GM10847 (cell line): ENCODE measurements around the gene CAPN11.

Experiments
- POLR2A ChIP-seq: IDR thresholded peaks from 2 replicates; pipeline ENCODE4 v1.6.1; 2011; ENCODE audit not compliant: insufficient read length; ENCODE audit errors: extremely low read depth

CAPN11 gene

DNA sequence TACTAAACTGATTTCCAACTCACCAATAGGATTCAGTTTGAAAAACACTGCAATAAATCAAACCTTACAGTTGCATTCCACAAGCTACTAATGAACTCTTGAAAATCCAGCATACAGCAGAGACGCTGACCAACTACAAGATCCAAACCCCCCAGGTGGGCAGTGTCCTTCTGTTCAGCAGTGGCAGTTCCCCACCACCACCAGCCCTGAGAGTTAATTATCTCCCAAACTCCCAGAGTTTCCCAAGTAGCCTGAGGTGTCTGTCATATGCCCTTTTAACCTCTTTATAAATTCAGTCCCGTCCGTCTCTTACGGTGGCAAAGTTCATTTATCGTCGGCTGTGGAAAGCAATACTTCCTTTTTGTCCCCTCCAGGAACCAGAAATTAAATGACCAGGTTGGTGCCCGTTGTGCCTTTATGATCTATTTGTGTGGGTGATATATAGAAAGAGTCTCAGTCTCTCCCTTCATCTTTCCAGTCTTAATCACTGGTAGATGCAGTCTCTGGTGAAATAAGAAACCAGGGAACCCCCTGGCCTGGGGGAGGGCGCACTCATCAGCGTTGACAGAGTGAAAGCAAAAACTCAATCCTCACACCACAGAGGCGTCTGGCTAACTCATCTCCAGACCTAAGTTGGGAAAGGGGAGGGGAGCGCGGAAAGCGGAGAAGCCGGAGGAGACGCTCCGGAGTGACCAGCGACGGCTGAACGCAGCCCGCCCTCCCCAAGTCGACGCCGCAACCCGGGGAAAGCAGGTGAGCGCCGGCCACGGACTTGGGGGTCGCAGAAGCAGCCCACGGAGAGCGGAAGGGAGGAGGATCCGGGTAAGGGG, 32.1 kb upstream of the CAPN11 start:
- TF ChIP-seq POLR2A, result no peak

DNA sequence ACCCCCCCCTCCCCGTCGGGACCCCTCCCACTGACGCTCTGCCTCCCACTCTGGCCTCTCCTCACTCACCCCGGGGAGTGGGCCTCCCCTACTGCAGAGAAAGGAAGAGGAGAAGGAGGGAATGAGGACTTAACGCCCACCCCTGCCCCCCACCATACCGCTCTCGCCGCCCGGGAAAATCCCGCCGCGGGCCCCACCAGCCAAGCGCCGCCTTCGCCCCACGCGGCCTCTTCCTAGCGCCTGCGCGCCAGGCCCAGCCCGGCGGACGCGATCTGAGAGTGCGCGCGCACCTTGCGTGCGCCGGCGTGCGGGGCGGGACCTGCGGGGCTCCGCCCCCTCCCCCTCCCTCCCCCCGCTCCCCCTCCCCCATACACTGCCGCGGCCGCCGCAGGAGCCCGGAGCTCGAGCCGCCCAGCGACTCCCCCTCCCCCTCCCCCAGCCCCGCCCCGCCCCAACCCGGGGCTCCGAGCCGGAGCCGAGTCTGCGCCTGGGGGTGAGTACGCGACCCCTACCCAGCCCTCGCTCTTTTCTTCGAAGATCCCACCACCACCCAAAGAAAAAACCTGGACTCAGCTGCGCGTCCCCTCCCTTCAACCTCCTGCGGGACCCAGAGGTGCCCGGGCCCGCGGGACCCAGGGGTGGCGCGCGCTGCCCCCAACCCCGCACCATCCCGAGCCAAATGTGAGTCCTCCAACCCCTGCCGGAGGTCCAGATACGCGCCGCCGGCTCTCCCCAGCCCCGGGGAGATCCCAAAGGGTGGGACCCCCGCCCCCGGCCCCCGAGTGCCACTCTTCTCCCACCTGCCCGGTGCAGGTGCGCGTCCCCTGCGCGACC, 31.2 kb upstream of the CAPN11 start, which contains the start of the genes MRPL14 and TMEM63B:
Gene MRPL14, minus strand, starts transcription at position 267 of the 834 bp plus-strand sequence. CDS start 10,841 bp downstream, outside the sequence.
Gene TMEM63B, plus strand, starts transcription at position 369 of the 834 bp plus-strand sequence. CDS start 7,031 bp downstream, outside the sequence.
- TF ChIP-seq POLR2A, result peak; percentile 74

DNA sequence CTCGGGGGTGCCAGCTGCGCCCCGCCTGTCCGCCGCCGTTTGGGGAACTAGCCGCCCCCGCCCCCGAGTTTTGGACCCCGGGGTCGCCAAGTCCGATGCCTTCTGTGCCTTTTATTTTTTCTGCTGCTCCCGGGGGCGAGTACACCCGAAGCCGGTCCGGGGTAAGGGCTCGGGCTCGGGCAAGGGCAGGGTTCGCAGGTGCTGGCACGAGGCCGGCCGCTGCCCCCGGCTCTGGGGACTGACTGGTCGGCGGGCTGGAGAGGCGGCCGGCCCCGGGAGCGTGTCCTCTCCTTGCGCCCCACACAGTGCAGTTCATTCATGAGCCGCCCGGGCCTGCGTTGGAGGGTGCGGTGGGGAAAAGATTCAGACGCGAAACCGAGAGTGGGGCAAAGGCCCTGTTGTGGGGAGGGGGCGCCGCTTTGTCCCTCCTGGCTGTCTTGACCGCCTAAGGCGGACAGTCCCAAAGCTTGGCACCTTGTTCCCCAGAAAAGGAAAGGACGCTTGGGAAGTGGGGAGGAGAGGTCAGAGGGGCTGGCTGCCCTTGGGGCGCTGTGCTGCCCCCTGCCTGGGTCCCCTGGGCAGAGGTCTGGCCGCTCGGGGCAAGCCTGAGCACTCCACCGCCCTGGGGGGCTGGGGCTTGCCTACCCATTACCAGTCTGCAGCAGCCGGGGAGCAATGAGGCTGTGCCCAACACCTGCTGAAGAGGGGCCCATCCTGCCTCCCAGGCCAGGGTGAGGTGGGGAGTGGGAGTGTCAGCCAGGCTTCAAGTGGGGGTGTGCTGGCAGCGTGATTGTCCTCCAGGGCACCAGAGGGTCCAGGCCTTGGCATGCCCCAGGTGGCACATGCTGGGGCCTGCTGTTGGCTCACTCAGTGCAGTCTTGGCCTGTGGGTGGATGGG, 30.4 kb upstream of the CAPN11 start:
- TF ChIP-seq POLR2A, result no peak

- TF ChIP-seq POLR2A, result no peak
Observed at GRCh38 chr6:44129841-44130322, 28.7 kb upstream of the CAPN11 start.

DNA sequence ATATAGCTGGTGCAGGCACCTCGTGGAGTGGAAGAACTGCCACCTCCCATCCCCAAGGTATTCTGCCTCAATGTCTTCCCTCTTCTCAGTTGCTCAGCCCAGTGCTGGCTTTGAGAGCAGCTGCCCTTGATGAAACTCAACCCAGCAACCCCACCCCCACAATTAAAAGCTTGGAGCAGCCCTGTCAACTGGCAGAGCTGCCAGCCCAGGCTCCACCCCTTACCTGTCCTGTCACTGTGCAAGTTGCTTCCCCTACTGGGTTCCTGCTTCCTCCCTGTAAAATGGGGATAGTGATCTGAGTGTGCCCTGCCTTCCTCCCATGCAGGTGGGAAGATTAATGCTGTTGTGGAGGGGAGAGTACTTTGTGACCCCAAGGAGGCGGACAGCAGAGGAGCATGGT, 26.7 kb upstream of the CAPN11 start:
- TF ChIP-seq POLR2A, result no peak

GRCh38 chr6:44132476-44132875, 26.1 kb upstream of the CAPN11 start:
- no peak for TF ChIP-seq POLR2A

DNA sequence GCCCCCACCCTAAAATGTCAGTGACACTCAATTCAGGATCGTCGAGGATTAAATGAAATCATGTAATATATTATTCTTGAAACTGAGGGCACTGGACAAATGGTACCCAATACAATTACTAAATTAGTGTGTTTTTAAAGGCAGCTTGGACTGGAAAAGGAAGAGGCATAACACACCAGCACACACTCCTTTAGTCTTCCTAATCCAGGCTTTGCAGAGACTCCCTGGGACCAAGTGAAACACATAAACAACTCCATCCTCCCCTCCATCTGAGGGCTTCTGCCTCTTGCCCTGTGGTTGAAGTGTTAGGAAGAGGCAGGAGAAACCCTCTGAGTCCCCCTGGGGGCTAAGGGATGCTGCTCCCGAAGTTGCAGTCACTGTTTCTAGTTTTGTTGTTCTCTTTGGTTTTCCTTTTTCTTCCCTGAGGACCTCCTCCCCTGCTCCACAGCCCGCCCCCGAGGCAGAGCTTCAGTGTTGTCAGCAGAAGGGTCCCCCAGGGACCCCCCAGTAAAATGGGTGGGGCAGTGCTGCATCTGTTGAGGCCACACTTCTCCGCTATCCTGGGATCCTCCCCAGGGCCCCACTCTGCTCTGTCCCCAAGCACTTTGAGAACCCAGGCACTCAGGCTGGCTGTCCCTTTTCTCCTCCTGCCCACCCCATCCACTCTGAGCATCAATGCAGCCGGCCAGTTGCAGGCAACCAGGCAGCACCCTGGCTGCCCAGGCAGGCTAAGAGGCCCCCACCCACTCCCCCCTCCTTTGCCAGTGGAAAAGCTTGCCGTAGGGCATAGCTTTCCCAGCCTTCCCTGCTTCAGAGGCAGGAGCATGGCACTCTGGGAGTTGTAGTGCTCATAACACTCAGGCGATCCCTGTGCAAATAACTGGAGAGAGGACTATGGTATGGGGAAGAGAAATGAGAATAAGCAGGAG, 25.4 kb upstream of the CAPN11 start:
- TF ChIP-seq POLR2A, result no peak

DNA sequence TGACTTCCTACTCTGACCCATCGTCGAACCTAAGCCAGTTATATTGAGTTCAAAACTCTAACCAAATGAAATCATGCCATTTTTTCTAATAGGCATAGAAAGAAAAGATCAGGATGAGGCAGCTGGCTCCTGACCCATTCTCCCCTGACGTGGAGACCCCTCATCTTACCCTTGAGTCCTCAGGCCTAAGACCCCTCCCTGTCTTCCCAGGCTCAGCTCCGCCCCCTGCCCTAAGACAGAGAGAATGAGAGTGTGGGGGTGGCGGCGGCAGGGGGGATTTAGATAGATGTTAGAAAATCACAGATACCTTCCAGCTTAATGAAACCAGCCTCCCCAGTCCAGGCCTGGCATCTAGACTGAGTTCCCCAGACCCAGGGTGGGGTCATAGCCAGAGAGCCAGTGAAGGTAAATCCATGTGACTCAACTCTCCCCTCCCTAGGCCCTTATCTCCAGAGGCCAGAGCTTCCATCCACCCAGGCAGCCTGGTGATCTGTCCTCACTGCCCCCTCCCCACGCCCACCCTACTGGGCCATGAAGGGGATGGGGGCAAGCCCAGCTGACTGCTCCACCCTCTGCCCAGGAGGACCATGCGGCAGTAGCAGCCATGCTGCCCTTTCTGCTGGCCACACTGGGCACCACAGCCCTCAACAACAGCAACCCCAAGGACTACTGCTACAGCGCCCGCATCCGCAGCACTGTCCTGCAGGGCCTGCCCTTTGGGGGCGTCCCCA, 24.5 kb upstream of the CAPN11 start:
- TF ChIP-seq POLR2A, result no peak

DNA sequence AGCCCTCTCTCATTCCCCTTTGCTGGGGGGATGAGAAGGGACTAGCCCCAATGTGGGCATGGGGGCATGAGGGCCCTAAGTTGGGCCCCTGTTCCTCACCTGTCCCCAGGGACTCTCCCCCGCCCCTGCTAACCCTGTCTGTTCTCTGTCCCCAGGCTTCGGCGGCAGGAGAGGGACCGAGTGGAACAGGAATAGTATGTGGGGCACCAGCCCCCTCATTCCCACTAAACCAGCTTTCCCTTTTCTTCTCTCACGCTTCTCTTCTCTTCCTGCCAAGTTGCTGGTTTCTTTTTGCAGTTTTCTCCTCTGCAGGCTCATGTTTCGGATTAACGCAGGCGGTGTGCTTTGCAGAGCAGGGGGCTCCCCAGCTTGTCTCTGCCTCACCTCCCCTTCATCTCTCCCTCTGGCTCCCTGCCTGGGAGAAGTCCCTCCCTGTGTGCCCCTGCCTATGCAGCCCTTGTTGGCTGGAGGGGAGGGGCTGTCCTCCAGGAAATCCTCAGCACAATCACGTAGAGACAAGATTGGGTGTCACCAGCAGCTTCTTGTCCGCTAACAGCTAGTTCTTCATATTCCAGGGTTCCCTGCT, 23.4 kb upstream of the CAPN11 start:
- TF ChIP-seq POLR2A, result no peak

DNA sequence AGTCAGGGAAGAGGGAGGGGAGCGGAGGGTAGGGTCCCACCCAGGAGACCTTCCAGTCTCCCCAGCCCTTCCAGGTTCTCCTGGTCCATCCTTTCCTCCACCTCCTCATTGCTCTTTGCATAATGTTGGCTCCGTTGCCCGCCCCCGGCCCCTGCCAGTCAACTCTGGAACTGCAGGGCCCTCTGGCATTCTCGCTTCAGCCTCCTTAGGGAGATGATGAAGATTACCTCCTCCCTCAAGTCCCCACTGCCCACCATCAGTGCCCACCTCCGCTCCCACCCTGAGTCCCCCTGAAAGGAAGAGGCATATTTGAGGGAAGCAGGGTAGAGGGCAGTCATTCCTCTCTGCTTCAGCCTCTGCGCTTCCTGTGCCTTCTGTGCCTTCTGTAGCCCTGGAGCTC, 22.7 kb upstream of the CAPN11 start:
- TF ChIP-seq POLR2A, result no peak

DNA sequence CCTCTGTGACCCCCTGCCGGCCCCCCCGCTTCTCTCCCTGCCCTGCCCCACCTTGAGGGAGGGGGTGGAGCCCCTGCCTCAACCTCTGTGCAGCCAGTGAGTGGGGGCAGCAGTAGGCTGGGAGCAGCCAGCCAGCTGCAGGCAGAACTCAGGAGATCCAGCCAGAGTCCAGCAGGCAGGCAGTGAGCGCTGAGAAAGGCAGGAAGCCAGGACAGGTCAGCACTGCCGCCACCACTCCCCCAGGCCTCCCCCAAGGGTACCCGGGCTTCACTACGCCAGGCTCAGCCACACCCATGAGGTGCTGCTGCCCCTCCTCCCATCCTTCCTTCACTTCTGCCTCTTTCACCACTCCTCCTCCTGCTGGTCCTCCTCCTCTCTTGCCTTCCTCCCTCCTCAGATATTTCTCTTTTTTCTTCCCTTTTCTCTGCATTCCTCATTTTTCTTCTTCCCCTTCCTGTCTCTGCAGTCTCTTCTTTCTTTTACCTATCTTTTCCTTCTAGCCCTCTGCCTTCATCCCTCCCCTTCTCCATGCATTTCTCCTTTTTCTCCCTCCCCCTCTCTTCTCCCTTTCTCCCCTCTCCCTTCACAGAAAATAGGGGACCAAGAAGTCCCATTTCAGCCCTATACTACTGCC, 19.8 kb upstream of the CAPN11 start:
- TF ChIP-seq POLR2A, result no peak

- TF ChIP-seq POLR2A, result no peak
Observed at GRCh38 chr6:44139351-44139743, 19.3 kb upstream of the CAPN11 start.

GRCh38 chr6:44142835-44143234, 15.8 kb upstream of the CAPN11 start:
- no peak for TF ChIP-seq POLR2A

GRCh38 chr6:44143731-44144130, 14.9 kb upstream of the CAPN11 start:
- TF ChIP-seq POLR2A, result no peak
